ENCODE measurements around the gene MAP3K3.

DNA sequence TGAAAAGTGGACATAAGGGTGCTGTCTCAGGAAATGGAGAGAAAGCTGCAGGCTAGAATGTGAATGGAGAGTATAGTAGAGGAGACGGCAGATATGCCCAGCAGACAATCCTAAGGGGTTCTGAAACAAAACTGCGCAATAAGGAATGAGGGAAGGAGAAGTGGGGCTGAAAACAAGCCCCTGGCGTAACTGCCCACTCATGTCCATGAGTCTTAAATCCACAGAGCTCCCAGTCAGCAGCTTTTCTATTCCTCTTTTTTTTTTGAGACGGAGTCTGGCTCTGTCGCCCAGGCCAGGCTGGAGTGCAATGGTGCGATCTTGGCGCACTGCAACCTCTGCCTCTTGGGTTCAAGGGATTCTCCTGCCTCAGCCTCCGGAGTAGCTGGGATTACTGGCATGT, 113.5 kb downstream of the MAP3K3 start:
- TF ChIP-seq CTCF (conservative IDR thresholded peaks at IDR 0.05) (no peak), ZFX (IDR thresholded peaks at IDR 0.05) (no peak)
